T-helper 17 cell (primary cell): ENCODE data around the gene PDCD1. TPM values are rescaled to one million over a fixed set of nuclear protein-coding genes. Genes with fewer than 3 reads are reported as not detected.
"Not testable (repeated sequence)": the region's sequence is repeated elsewhere in the genome, so short reads cannot be mapped to it uniquely, and the experiment has no call there.

Experiments
- ATAC-seq: fragments of 150-1000 bp; cut with Tn5 transposase; 2 replicates; pipeline ENCODE4 v1.10.0; 2021; ENCODE audit warnings: mild to moderate bottlenecking, moderate library complexity
- DNase-seq, 3 donors: peaks; one replicate each; pipeline versions ENCODE4 v3.0.0 to v3.0.0-alpha.2; 2020 to 2021
- H3K9me3 ChIP-seq: one replicate; pipeline ENCODE4 v1.7.0; 2013; ENCODE audit warnings: low read length, mild to moderate bottlenecking; ENCODE audit not compliant: control insufficient read depth, poor library complexity, severe bottlenecking
- H3K27ac Mint-ChIP-seq: one replicate; pipeline ENCODE4 v1.8.0; 2022; ENCODE audit warnings: mild to moderate bottlenecking, moderate library complexity, mixed read lengths
- H3K27me3 Mint-ChIP-seq: one replicate; pipeline ENCODE4 v1.8.0; 2022; ENCODE audit warnings: mixed read lengths
- H3K36me3 Mint-ChIP-seq: one replicate; pipeline ENCODE4 v1.8.0; 2022; ENCODE audit warnings: low read depth, mixed read lengths
- H3K4me1 Mint-ChIP-seq: one replicate; pipeline ENCODE4 v1.8.0; 2022; ENCODE audit warnings: mild to moderate bottlenecking, mixed read lengths
- H3K4me3 Mint-ChIP-seq: one replicate; pipeline ENCODE4 v1.8.0; 2022; ENCODE audit warnings: mild to moderate bottlenecking, moderate library complexity, mixed read lengths
- total RNA-seq, 4 donors: library from RNA in 2 of 4; stranded (reverse) in 2 of 4; gene quantifications; one replicate each; pipeline ENCODE4 v1.2.3 and lab custom pipeline; 2022 to 2026

Gene PDCD1
- total RNA-seq, 2 donors from 2014 or later, result 8.1 to 10.4 TPM

- ATAC-seq (no peak), DNase-seq (no peak)
- peak overlapping the region; percentile 86 for H3K27ac Mint-ChIP-seq
- peaks cover 23% of the 10 kb centered on the region for H3K4me1 Mint-ChIP-seq
- H3K4me3 Mint-ChIP-seq, result peak overlapping the region; percentile 31
- no peaks in the 10 kb centered on the region for H3K36me3 Mint-ChIP-seq
- H3K9me3 ChIP-seq, result no peaks in the 10 kb centered on the region
- H3K27me3 Mint-ChIP-seq, result no peaks in the 10 kb centered on the region
Observed at GRCh38 chr2:241842067-241842415, 16.7 kb downstream of the PDCD1 start.

GRCh38 chr2:241841181-241842066 lies 17.3 kb downstream of the PDCD1 start:
- no peaks in the 10 kb centered on the region for H3K9me3 ChIP-seq
- ATAC-seq (no peak), DNase-seq (no peak)
- Mint-ChIP-seq H3K27me3 (no peaks in the 10 kb centered on the region), H3K36me3 (no peaks in the 10 kb centered on the region), H3K27ac (peak overlapping the region; percentile 86), H3K4me3 (peak overlapping the region; percentile 53), H3K4me1 (peaks cover 22% of the 10 kb centered on the region)

- no peaks in the 10 kb centered on the region for H3K9me3 ChIP-seq
- H3K27ac Mint-ChIP-seq, result no peak overlapping the region
- no peak overlapping the region for H3K4me3 Mint-ChIP-seq
- no peaks in the 10 kb centered on the region for H3K36me3 Mint-ChIP-seq
- H3K27me3 Mint-ChIP-seq, result peaks cover 3% of the 10 kb centered on the region
- DNase-seq (no peak), ATAC-seq (no peak)
- peaks cover 4% of the 10 kb centered on the region for H3K4me1 Mint-ChIP-seq
Observed at GRCh38 chr2:241837197-241837965, 21.3 kb downstream of the PDCD1 start.

- H3K27ac Mint-ChIP-seq, result no peak overlapping the region
- no peak overlapping the region for H3K4me3 Mint-ChIP-seq
- peaks cover 4% of the 10 kb centered on the region for H3K4me1 Mint-ChIP-seq
- peaks cover 4% of the 10 kb centered on the region for H3K27me3 Mint-ChIP-seq
- ATAC-seq (no peak), DNase-seq (no peak)
- no peaks in the 10 kb centered on the region for H3K9me3 ChIP-seq
- H3K36me3 Mint-ChIP-seq, result no peaks in the 10 kb centered on the region
Observed at GRCh38 chr2:241836292-241836691, 22.4 kb downstream of the PDCD1 start.

- H3K27me3 Mint-ChIP-seq, result peaks cover 4% of the 10 kb centered on the region
- no peak overlapping the region for H3K4me3 Mint-ChIP-seq
- H3K36me3 Mint-ChIP-seq, result no peaks in the 10 kb centered on the region
- no peak for ATAC-seq
- no peak for DNase-seq
- H3K27ac Mint-ChIP-seq, result no peak overlapping the region
- H3K9me3 ChIP-seq, result no peaks in the 10 kb centered on the region
- H3K4me1 Mint-ChIP-seq, result peaks cover 6% of the 10 kb centered on the region
Observed at GRCh38 chr2:241835611-241836010, 23.1 kb downstream of the PDCD1 start.

- Mint-ChIP-seq H3K4me1 (peaks cover 6% of the 10 kb centered on the region), H3K4me3 (no peak overlapping the region), H3K36me3 (no peaks in the 10 kb centered on the region), H3K27ac (no peak overlapping the region), H3K27me3 (peaks cover 4% of the 10 kb centered on the region)
- H3K9me3 ChIP-seq, result no peaks in the 10 kb centered on the region
- ATAC-seq (no peak), DNase-seq (no peak)
Observed at GRCh38 chr2:241834527-241835210, 24.0 kb downstream of the PDCD1 start.

- H3K9me3 ChIP-seq, H3K27ac Mint-ChIP-seq, ATAC-seq, H3K36me3 Mint-ChIP-seq, H3K4me1 Mint-ChIP-seq, H3K27me3 Mint-ChIP-seq, DNase-seq, H3K4me3 Mint-ChIP-seq: not testable (repeated sequence)
Observed at GRCh38 chr2:241833756-241834526, 24.8 kb downstream of the PDCD1 start.

- Mint-ChIP-seq H3K27me3 (peaks cover 4% of the 10 kb centered on the region), H3K4me3 (no peak overlapping the region), H3K36me3 (no peaks in the 10 kb centered on the region), H3K4me1 (peaks cover 6% of the 10 kb centered on the region), H3K27ac (no peak overlapping the region)
- no peaks in the 10 kb centered on the region for H3K9me3 ChIP-seq
- no peak for ATAC-seq
- no peak for DNase-seq
Observed at GRCh38 chr2:241833101-241833663, 25.5 kb downstream of the PDCD1 start.

GRCh38 chr2:241827394-241827793 lies 31.3 kb downstream of the PDCD1 start:
- no peaks in the 10 kb centered on the region for H3K9me3 ChIP-seq
- H3K4me3 Mint-ChIP-seq, result no peak overlapping the region
- H3K27me3 Mint-ChIP-seq, result peaks cover under 1% of the 10 kb centered on the region
- H3K4me1 Mint-ChIP-seq, result peaks cover 5% of the 10 kb centered on the region
- DNase-seq, result no peak
- H3K27ac Mint-ChIP-seq, result no peak overlapping the region
- H3K36me3 Mint-ChIP-seq, result peaks cover 2% of the 10 kb centered on the region
- no peak for ATAC-seq

GRCh38 chr2:241823531-241824437 lies 34.9 kb downstream of the PDCD1 start:
- not testable (repeated sequence) for H3K4me3 Mint-ChIP-seq, ATAC-seq

GRCh38 chr2:241822264-241822623 lies 36.5 kb downstream of the PDCD1 start:
- DNase-seq (no peak), ATAC-seq (no peak)
- peaks cover 2% of the 10 kb centered on the region for H3K36me3 Mint-ChIP-seq
- H3K9me3 ChIP-seq, result no peaks in the 10 kb centered on the region
- peak overlapping the region; percentile 32 for H3K27ac Mint-ChIP-seq
- no peaks in the 10 kb centered on the region for H3K27me3 Mint-ChIP-seq
- H3K4me1 Mint-ChIP-seq, result peaks cover 9% of the 10 kb centered on the region
- H3K4me3 Mint-ChIP-seq, result no peak overlapping the region

More at GRCh38 chr2:241823531-241824437, 34.9 kb downstream of the PDCD1 start:
- not testable (repeated sequence) for H3K27me3 Mint-ChIP-seq, DNase-seq, H3K9me3 ChIP-seq, H3K4me1 Mint-ChIP-seq, H3K36me3 Mint-ChIP-seq
- H3K27ac Mint-ChIP-seq, result peak overlapping the region; percentile 24
